Mesenchymal stem cell (in vitro differentiated cells and primary cell): ENCODE measurements around the gene IRF5.
A peak's percentile ranks its signal among the peaks of the same experiment; 100 is the strongest.

Experiments used
- DNase-seq: peaks from one replicate; pipeline ENCODE4 v3.0.0-alpha.2; 2013
- H2AFZ ChIP-seq: one replicate; pipeline ENCODE4 v1.6.1; 2013; ENCODE audit warnings: low read depth, mild to moderate bottlenecking, control low read depth, inconsistent platforms, low read length, moderate library complexity
- H2AK5ac ChIP-seq: 2 replicates; pipeline ENCODE4 v1.6.1; 2013; ENCODE audit warnings: low read length, moderate library complexity, mild to moderate bottlenecking, inconsistent platforms; ENCODE audit not compliant: severe bottlenecking
- H2BK120ac ChIP-seq: one replicate; pipeline ENCODE4 v1.6.1; 2013; ENCODE audit warnings: low read depth, mild to moderate bottlenecking, inconsistent platforms, low read length, moderate library complexity
- H2BK12ac ChIP-seq, 2 experiments: one replicate each; pipeline ENCODE4 v1.6.1; 2013; ENCODE audit warnings: inconsistent platforms in 2 of 2, low read length in 2 of 2, mild to moderate bottlenecking in 2 of 2, moderate library complexity in 2 of 2, control low read depth in 1 of 2
- H2BK15ac ChIP-seq: one replicate; pipeline ENCODE4 v1.6.1; 2013; ENCODE audit warnings: mild to moderate bottlenecking, low read depth, inconsistent platforms; ENCODE audit not compliant: poor library complexity, severe bottlenecking
- H2BK5ac ChIP-seq: 2 replicates; pipeline ENCODE4 v1.6.1; 2013; ENCODE audit warnings: low read depth, mild to moderate bottlenecking, low read length, control low read depth, inconsistent platforms; ENCODE audit not compliant: poor library complexity, severe bottlenecking
- H3K14ac ChIP-seq, 2 experiments: one replicate each; pipeline ENCODE4 v1.6.1; 2013; ENCODE audit warnings: inconsistent platforms in 2 of 2, low read length in 2 of 2, control low read depth in 1 of 2, mild to moderate bottlenecking in 1 of 2, moderate library complexity in 1 of 2
- H3K18ac ChIP-seq, 2 experiments: one replicate each; pipeline ENCODE4 v1.6.1; 2013; ENCODE audit warnings: inconsistent platforms in 2 of 2, low read length in 2 of 2, control low read depth in 1 of 2, low read depth in 1 of 2, mild to moderate bottlenecking in 1 of 2
- H3K23ac ChIP-seq, 2 experiments: one replicate each; pipeline ENCODE4 v1.6.1; 2013; ENCODE audit warnings: inconsistent platforms in 2 of 2, low read length in 2 of 2, mild to moderate bottlenecking in 2 of 2, moderate library complexity in 2 of 2, control low read depth in 1 of 2
- H3K27ac ChIP-seq: 2 replicates; pipeline ENCODE4 v1.5.1; 2013; ENCODE audit warnings: mild to moderate bottlenecking, moderate library complexity, low read length, control low read depth, inconsistent platforms; ENCODE audit not compliant: poor library complexity, severe bottlenecking
- H3K27me3 ChIP-seq, 2 experiments: 2 replicates each; pipeline versions ENCODE4 v1.6.1 to v1.7.0; 2013; ENCODE audit warnings: low read length in 2 of 2, mild to moderate bottlenecking in 2 of 2, moderate library complexity in 2 of 2, control low read depth in 1 of 2, inconsistent platforms in 1 of 2; ENCODE audit not compliant: control insufficient read depth in 1 of 2, insufficient read depth in 1 of 2
- H3K36me3 ChIP-seq, 2 experiments: 2 replicates each; pipeline versions ENCODE4 v1.6.1 to v1.7.0; 2013; ENCODE audit warnings: low read length in 2 of 2, control low read depth in 1 of 2, inconsistent platforms in 1 of 2, low read depth in 1 of 2, mild to moderate bottlenecking in 1 of 2; ENCODE audit not compliant: insufficient read depth in 2 of 2, control insufficient read depth in 1 of 2
- H3K4ac ChIP-seq, 2 experiments: one replicate each; pipeline ENCODE4 v1.6.1; 2013; ENCODE audit warnings: inconsistent platforms in 2 of 2, low read length in 2 of 2, mild to moderate bottlenecking in 2 of 2, moderate library complexity in 2 of 2, control low read depth in 1 of 2, low read depth in 1 of 2
- H3K4me1 ChIP-seq: 2 replicates; pipeline ENCODE4 v1.6.1; 2013; ENCODE audit warnings: low read depth, low read length, control low read depth; ENCODE audit not compliant: control insufficient read depth, insufficient read depth
- H3K4me2 ChIP-seq: 2 replicates; pipeline ENCODE4 v1.6.1; 2013; ENCODE audit warnings: low read length, mild to moderate bottlenecking, inconsistent platforms; ENCODE audit not compliant: poor library complexity, severe bottlenecking
- H3K4me3 ChIP-seq, 2 experiments: 2 replicates each; pipeline versions ENCODE4 v1.5.1 to v1.7.0; 2013; ENCODE audit warnings: low read length in 2 of 2, mild to moderate bottlenecking in 2 of 2, control low read depth in 1 of 2, low read depth in 1 of 2; ENCODE audit not compliant: insufficient read depth in 1 of 2
- H3K79me1 ChIP-seq: replicated peaks from 2 replicates; pipeline ENCODE4 v1.6.1; 2013; ENCODE audit warnings: mild to moderate bottlenecking, control low read depth, low read length, inconsistent platforms; ENCODE audit not compliant: poor library complexity, severe bottlenecking
- H3K9ac ChIP-seq: 2 replicates; pipeline ENCODE4 v1.7.0; 2013; ENCODE audit warnings: mild to moderate bottlenecking, low read length, moderate library complexity
- H3K9me3 ChIP-seq: 2 replicates; pipeline ENCODE4 v1.7.0; 2013; ENCODE audit warnings: mild to moderate bottlenecking, low read length; ENCODE audit not compliant: control insufficient read depth
- H4K8ac ChIP-seq: one replicate; pipeline ENCODE4 v1.6.1; 2013; ENCODE audit warnings: inconsistent platforms, mild to moderate bottlenecking, low read length, moderate library complexity
- H4K91ac ChIP-seq: one replicate; pipeline ENCODE4 v1.6.1; 2013; ENCODE audit warnings: mild to moderate bottlenecking, low read length, inconsistent platforms
- WGBS: methylation state at CpG from one replicate; pipeline ENCODE4 v1.1.7; 2013; ENCODE audit warnings: mixed read lengths; 5-methylcytosine and 5-hydroxymethylcytosine counted together

IRF5 gene

DNA sequence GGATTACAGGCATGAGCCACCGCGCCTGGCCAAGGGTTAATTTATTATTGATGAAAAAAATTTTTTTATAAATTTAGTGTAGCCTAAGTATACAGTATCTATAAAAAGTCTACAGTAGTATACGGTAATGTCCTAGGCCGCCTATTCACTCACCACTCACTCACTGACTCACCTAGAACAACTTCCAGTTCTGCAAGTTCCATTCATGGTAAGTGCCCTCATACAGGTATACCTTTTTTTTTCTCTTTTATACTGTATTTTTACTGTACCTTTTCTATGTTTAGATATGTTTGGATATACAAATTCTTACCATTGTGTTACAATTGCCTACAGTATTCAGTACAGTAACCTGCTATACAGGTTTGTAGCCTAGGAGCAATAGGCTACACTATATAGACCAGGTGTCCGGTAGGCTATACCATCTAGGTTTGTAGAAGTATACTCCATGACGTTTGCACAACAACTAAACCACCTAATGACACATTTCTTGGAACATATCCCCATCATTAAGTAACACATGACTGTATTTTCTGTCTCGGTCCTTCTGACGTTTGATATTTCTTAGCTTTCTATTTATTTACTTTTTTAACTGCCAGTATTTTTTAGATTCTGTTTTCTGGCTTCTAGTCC, 23.4 kb downstream of the IRF5 start:
- H2BK12ac ChIP-seq: no peak overlapping the region
- H2BK120ac ChIP-seq: no peak overlapping the region
- no peak overlapping the region for H3K23ac ChIP-seq
- no peak overlapping the region for H3K27ac ChIP-seq
- no peak overlapping the region for H3K4ac ChIP-seq
- peaks cover 20% of the 10 kb centered on the region for H3K79me1 ChIP-seq
- no peak overlapping the region for H3K4me2 ChIP-seq
- no peak overlapping the region for H2AK5ac ChIP-seq
- no peaks in the 10 kb centered on the region for H3K4me1 ChIP-seq
- no peaks in the 10 kb centered on the region for H3K27me3 ChIP-seq
- no peak overlapping the region for H4K8ac ChIP-seq
- H3K9me3 ChIP-seq: no peaks in the 10 kb centered on the region
- peaks cover 19 to 75% of the 10 kb centered on the region in 2 experiments for H3K36me3 ChIP-seq
- no peak overlapping the region for H3K9ac ChIP-seq
- 94% methylated on average over 6 of the region's 8 CpGs for WGBS
- no peak overlapping the region for H3K14ac ChIP-seq
- DNase-seq: no peak
- no peak overlapping the region for H3K4me3 ChIP-seq
- no peak overlapping the region for H2BK5ac ChIP-seq
- H2BK15ac ChIP-seq: no peak overlapping the region
- no peak overlapping the region for H4K91ac ChIP-seq
- no peak overlapping the region for H2AFZ ChIP-seq
- H3K18ac ChIP-seq: no peak overlapping the region

DNA sequence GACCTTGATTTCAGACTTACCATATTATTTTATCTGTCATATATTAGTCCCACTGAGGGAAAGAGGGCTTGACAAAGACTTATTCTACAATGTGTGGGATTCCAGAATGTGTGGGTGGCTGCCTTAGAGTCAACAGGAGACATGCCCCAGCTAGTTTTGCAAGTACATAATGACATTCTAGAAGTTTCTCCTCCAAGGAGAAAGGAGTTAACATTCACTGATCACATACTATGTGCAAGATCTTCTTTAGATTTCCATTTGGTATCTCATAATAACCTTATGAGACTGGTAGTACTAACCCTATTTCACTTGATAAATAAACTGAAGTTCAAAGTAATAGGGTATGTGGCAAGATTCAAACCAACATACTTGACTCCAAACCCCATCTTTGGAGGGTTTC, 25.2 kb downstream of the IRF5 start:
- Histone ChIP-seq H3K9me3 (no peaks in the 10 kb centered on the region), H2BK12ac (no peak overlapping the region), H3K4ac (peak overlapping the region in 1 of 2 experiments; percentile 16), H4K8ac (no peak overlapping the region), H2BK5ac (no peak overlapping the region), H3K27ac (peak overlapping the region; percentile 89), H3K4me1 (no peaks in the 10 kb centered on the region), H3K4me3 (no peak overlapping the region), H3K18ac (no peak overlapping the region), H2AK5ac (no peak overlapping the region), H3K23ac (no peak overlapping the region), H4K91ac (no peak overlapping the region), H3K27me3 (no peaks in the 10 kb centered on the region), H2BK120ac (no peak overlapping the region), H3K79me1 (peaks cover 13% of the 10 kb centered on the region), H3K36me3 (peaks cover 17 to 75% of the 10 kb centered on the region in 2 experiments), H3K9ac (peak overlapping the region; percentile 7), H3K14ac (no peak overlapping the region), H2BK15ac (no peak overlapping the region), H2AFZ (no peak overlapping the region), H3K4me2 (no peak overlapping the region)
- DNase-seq: no peak

- H3K36me3 ChIP-seq: peaks cover 14 to 76% of the 10 kb centered on the region in 2 experiments
- no peak overlapping the region for H4K91ac ChIP-seq
- H3K27ac ChIP-seq: peak overlapping the region; percentile 89
- no peak overlapping the region for H2BK5ac ChIP-seq
- no peaks in the 10 kb centered on the region for H3K9me3 ChIP-seq
- H2BK15ac ChIP-seq: no peak overlapping the region
- DNase-seq: peak; percentile 63
- H3K14ac ChIP-seq: no peak overlapping the region
- H3K79me1 ChIP-seq: peaks cover 12% of the 10 kb centered on the region
- H2BK120ac ChIP-seq: no peak overlapping the region
- H3K9ac ChIP-seq: peak overlapping the region; percentile 7
- no peaks in the 10 kb centered on the region for H3K4me1 ChIP-seq
- WGBS: 100% methylated on average over 1 of the region's 1 CpG
- no peak overlapping the region for H3K23ac ChIP-seq
- H2AFZ ChIP-seq: no peak overlapping the region
- H3K27me3 ChIP-seq: no peaks in the 10 kb centered on the region
- H2AK5ac ChIP-seq: no peak overlapping the region
- no peak overlapping the region for H3K4me3 ChIP-seq
- H4K8ac ChIP-seq: no peak overlapping the region
- peak overlapping the region in 1 of 2 experiments; percentile 16 for H3K4ac ChIP-seq
- H2BK12ac ChIP-seq: no peak overlapping the region
- no peak overlapping the region for H3K18ac ChIP-seq
- H3K4me2 ChIP-seq: no peak overlapping the region
Observed at GRCh38 chr7:128963327-128963757, 25.6 kb downstream of the IRF5 start.

- Histone ChIP-seq H3K14ac (no peak overlapping the region), H3K9me3 (no peaks in the 10 kb centered on the region), H3K18ac (no peak overlapping the region), H4K91ac (no peak overlapping the region), H3K36me3 (peaks cover 25 to 87% of the 10 kb centered on the region in 2 experiments), H3K4me3 (no peak overlapping the region), H3K27me3 (no peaks in the 10 kb centered on the region), H3K4me2 (no peak overlapping the region), H2BK15ac (no peak overlapping the region), H3K4ac (no peak overlapping the region), H2BK120ac (no peak overlapping the region), H2BK5ac (no peak overlapping the region), H3K79me1 (peaks cover 13% of the 10 kb centered on the region), H2AFZ (no peak overlapping the region), H3K23ac (no peak overlapping the region), H3K9ac (no peak overlapping the region), H3K27ac (no peak overlapping the region), H4K8ac (no peak overlapping the region), H2BK12ac (no peak overlapping the region), H3K4me1 (no peaks in the 10 kb centered on the region), H2AK5ac (no peak overlapping the region)
- DNase-seq: no peak
- WGBS: 93% methylated on average over 1 of the region's 1 CpG
Observed at GRCh38 chr7:128968624-128969023, 30.9 kb downstream of the IRF5 start.
